HCT116 (cell line): Measurements from ENCODE around the gene KCNIP4. TPM values are rescaled to one million over a fixed set of nuclear protein-coding genes. Genes with fewer than 3 reads are reported as not detected.

Source experiments
- ATAC-seq: fragments of 200-7000 bp; cut with Tn5 transposase; 2 replicates; pipeline ENCODE4 v1.9.1; 2020; ENCODE audit warnings: mild to moderate bottlenecking, moderate library complexity
- BruUV-seq: library from RNA; stranded (reverse); fragments of 400-500 nt; replicated peaks from 2 replicates; lab custom pipeline; 2021; lab: Mats Ljungman, UMichigan
- CTCF ChIA-PET: fragments of 300-600 bp; sonication (Branson Sonifier 250); formaldehyde crosslinking; loops from one replicate; lab custom pipeline; 2021; ENCODE audit warnings: antibody characterized with exemption; lab: Charles Lee
- POLR2A ChIA-PET: fragments of 300-600, 350-600 bp; sonication (Branson Sonifier 250); formaldehyde crosslinking; loops from one replicate; lab custom pipeline; 2021; ENCODE audit warnings: antibody characterized with exemption; lab: Charles Lee
- RAD21 ChIA-PET, 2 experiments: fragments of 300-600 bp; sonication (Branson Sonifier 250); formaldehyde crosslinking; loops; one replicate each; lab custom pipeline; 2023; ENCODE audit warnings: low total read pairs in 2 of 2; ENCODE audit not compliant: uncharacterized antibody in 2 of 2, unreplicated experiment in 2 of 2, low non-redundant PET in 1 of 2; lab: Charles Lee
- DNase-seq: peaks from one replicate; pipeline ENCODE4 v3.0.0-alpha.2; 2010; ENCODE audit warnings: low read depth, low spot score
- H2AFZ ChIP-seq: fragments of 200-600 bp; shearing (Covaris generic), sonication (generic); 2 replicates; pipeline ENCODE4 v1.6.1; 2017; ENCODE audit warnings: low read depth, mixed run types, mixed read lengths, antibody characterized with exemption, low read length; ENCODE audit not compliant: poor library complexity, severe bottlenecking
- H3K27ac ChIP-seq: 2 replicates; pipeline ENCODE4 v1.5.1; 2012; ENCODE audit warnings: low read depth, low read length
- H3K27me3 ChIP-seq: fragments of 200-600 bp; sonication (generic); 2 replicates; pipeline ENCODE4 v1.6.1; 2016; ENCODE audit warnings: mixed run types, low read length, mixed read lengths; ENCODE audit not compliant: insufficient read depth
- H3K36me3 ChIP-seq, 2 experiments: fragments of 200-500 bp in 1 of 2; fragments of 200-600 bp in 1 of 2; sonication (Bioruptor generic) in 1 of 2; sonication (generic) in 1 of 2; 2 replicates each; pipeline versions ENCODE4 v1.5.1 to v1.6.1; 2014 to 2016; ENCODE audit warnings: low read length in 2 of 2, inconsistent platforms in 1 of 2, mixed read lengths in 1 of 2, mixed run types in 1 of 2; ENCODE audit not compliant: insufficient read depth in 2 of 2, control insufficient read depth in 1 of 2
- H3K4me1 ChIP-seq, 2 experiments: fragments of 200-600 bp in 1 of 2; sonication (generic) in 1 of 2; 2 replicates each; pipeline versions ENCODE4 v1.5.1 to v1.6.1; 2012 to 2017; ENCODE audit warnings: low read length in 2 of 2, inconsistent platforms in 1 of 2, mild to moderate bottlenecking in 1 of 2, mixed read lengths in 1 of 2, mixed run types in 1 of 2, moderate library complexity in 1 of 2; ENCODE audit not compliant: insufficient read depth in 2 of 2, control insufficient read depth in 1 of 2
- H3K4me2 ChIP-seq: fragments of 200-600 bp; sonication (generic); 2 replicates; pipeline ENCODE4 v1.6.1; 2017; ENCODE audit warnings: mixed run types, low read length, mixed read lengths
- H3K4me3 ChIP-seq, 2 experiments: fragments of 200-600 bp in 1 of 2; sonication (generic) in 1 of 2; replicated peaks in 1 of 2; 2 replicates each; pipeline ENCODE4 v1.5.1; 2011 to 2016; ENCODE audit warnings: low read length in 2 of 2, control low read depth in 1 of 2, low read depth in 1 of 2, mild to moderate bottlenecking in 1 of 2, mixed read lengths in 1 of 2, mixed run types in 1 of 2
- H3K79me2 ChIP-seq: fragments of 200-600 bp; sonication (generic); 2 replicates; pipeline ENCODE4 v1.6.1; 2017; ENCODE audit warnings: mild to moderate bottlenecking, mixed run types, low read length, moderate library complexity, mixed read lengths; ENCODE audit not compliant: insufficient read depth
- H3K9ac ChIP-seq: fragments of 200-600 bp; sonication (generic); 2 replicates; pipeline ENCODE4 v1.6.1; 2016; ENCODE audit warnings: low read length, mixed read lengths
- H3K9me2 ChIP-seq: fragments of 200-600 bp; sonication (generic), shearing (Covaris generic); 2 replicates; pipeline ENCODE4 v1.6.1; 2017; ENCODE audit warnings: mixed run types, mild to moderate bottlenecking, moderate library complexity; ENCODE audit not compliant: insufficient read depth
- H3K9me3 ChIP-seq, 2 experiments: fragments of 200-500 bp in 1 of 2; fragments of 200-600 bp in 1 of 2; sonication (Bioruptor generic) in 1 of 2; sonication (generic) in 1 of 2; 2 replicates each; pipeline ENCODE4 v1.6.1; 2014 to 2017; ENCODE audit warnings: low read length in 2 of 2, mixed read lengths in 2 of 2, inconsistent platforms in 1 of 2, low read depth in 1 of 2, mild to moderate bottlenecking in 1 of 2, mixed run types in 1 of 2, moderate library complexity in 1 of 2; ENCODE audit not compliant: control insufficient read depth in 1 of 2, insufficient read depth in 1 of 2
- H4K20me1 ChIP-seq: fragments of 200-600 bp; sonication (generic), shearing (Covaris generic); 2 replicates; pipeline ENCODE4 v1.6.1; 2017; ENCODE audit warnings: mixed run types, mild to moderate bottlenecking, moderate library complexity; ENCODE audit not compliant: insufficient read depth
- CBX3 ChIP-seq: IDR thresholded peaks from 2 replicates; pipeline ENCODE4 v1.6.1; 2012; ENCODE audit warnings: low read depth
- CEBPB ChIP-seq: IDR thresholded peaks from 2 replicates; pipeline ENCODE4 v1.6.1; 2012; ENCODE audit warnings: low read depth
- EGR1 ChIP-seq: IDR thresholded peaks from 2 replicates; pipeline ENCODE4 v1.6.1; 2012; ENCODE audit warnings: low read depth
- EZH2 ChIP-seq: fragments of 200-600 bp; sonication (generic); IDR thresholded peaks from 2 replicates; pipeline ENCODE4 v1.6.1; 2017; ENCODE audit warnings: antibody characterized with exemption, mixed run types
- EZH2phosphoT487 ChIP-seq: fragments of 200-600 bp; IDR thresholded peaks from 2 replicates; pipeline ENCODE4 v1.6.1; 2018; ENCODE audit warnings: antibody characterized with exemption, borderline replicate concordance
- FOSL1 ChIP-seq: IDR thresholded peaks from 2 replicates; pipeline ENCODE4 v1.6.1; 2012; ENCODE audit warnings: low read depth
- POLR2A ChIP-seq: IDR thresholded peaks from 2 replicates; pipeline ENCODE4 v1.7.0; 2011; ENCODE audit warnings: borderline replicate concordance; ENCODE audit not compliant: insufficient read depth, insufficient read length; ENCODE audit errors: extremely low read depth
- RAD21 ChIP-seq: IDR thresholded peaks from 2 replicates; pipeline ENCODE4 v1.6.1; 2012; ENCODE audit warnings: low read depth, mild to moderate bottlenecking
- SIN3A ChIP-seq: IDR thresholded peaks from 2 replicates; pipeline ENCODE4 v1.6.1; 2012; ENCODE audit warnings: low read depth
- SP1 ChIP-seq: IDR thresholded peaks from 2 replicates; pipeline ENCODE4 v1.6.1; 2012; ENCODE audit warnings: low read depth
- SRF ChIP-seq: IDR thresholded peaks from 2 replicates; pipeline ENCODE4 v1.6.1; 2012; ENCODE audit warnings: low read depth
- TCF7L2 ChIP-seq: IDR thresholded peaks from 2 replicates; pipeline ENCODE4 v1.7.0; 2011; ENCODE audit warnings: borderline replicate concordance, inconsistent platforms; ENCODE audit not compliant: insufficient read depth, insufficient read length; ENCODE audit errors: extremely low read depth
- ZFX ChIP-seq: fragments of 450-650 bp; IDR thresholded peaks from 2 replicates; pipeline ENCODE4 v1.6.1; 2017
- intact Hi-C: fragments of 100-400 bp; cut with micrococcal nuclease; formaldehyde crosslinking; loops from 2 replicates; pipeline ENCODE4 v1.10.0; 2022
- total RNA-seq: library from RNA; stranded (reverse); gene quantifications from one replicate; pipeline ENCODE4 v1.2.1, GENCODE V29; 2021; ENCODE audit not compliant: unreplicated experiment
- TF ChIP-seq, protein P1 (sequence below), 3 experiments: fragments of 200-600 bp in 1 of 3; sonication (generic) in 1 of 3; IDR thresholded peaks in 2 of 3; conservative IDR thresholded peaks in 1 of 3; 2 replicates each; pipeline ENCODE4 v1.5.1; 2012 to 2017; ENCODE audit warnings: low read depth in 2 of 3, low read length in 2 of 3, antibody characterized with exemption in 1 of 3, borderline replicate concordance in 1 of 3, control low read depth in 1 of 3, mild to moderate bottlenecking in 1 of 3, mixed read lengths in 1 of 3, mixed run types in 1 of 3, moderate library complexity in 1 of 3; ENCODE audit not compliant: insufficient read depth in 1 of 3
- TF ChIP-seq, protein P2 (sequence below): IDR thresholded peaks from 2 replicates; pipeline ENCODE4 v1.6.1; 2011; ENCODE audit warnings: mild to moderate bottlenecking, low read length, moderate library complexity; ENCODE audit not compliant: insufficient replicate concordance; ENCODE audit errors: extremely low read depth
- TF ChIP-seq, protein P3 (sequence below): IDR thresholded peaks from 2 replicates; pipeline ENCODE4 v1.6.1; 2012
- TF ChIP-seq, protein P4 (sequence below): IDR thresholded peaks from 2 replicates; pipeline ENCODE4 v1.6.1; 2012; ENCODE audit warnings: low read depth

KCNIP4 gene
- total RNA-seq, 1 experiment from 2014 or later: not detected

DNA sequence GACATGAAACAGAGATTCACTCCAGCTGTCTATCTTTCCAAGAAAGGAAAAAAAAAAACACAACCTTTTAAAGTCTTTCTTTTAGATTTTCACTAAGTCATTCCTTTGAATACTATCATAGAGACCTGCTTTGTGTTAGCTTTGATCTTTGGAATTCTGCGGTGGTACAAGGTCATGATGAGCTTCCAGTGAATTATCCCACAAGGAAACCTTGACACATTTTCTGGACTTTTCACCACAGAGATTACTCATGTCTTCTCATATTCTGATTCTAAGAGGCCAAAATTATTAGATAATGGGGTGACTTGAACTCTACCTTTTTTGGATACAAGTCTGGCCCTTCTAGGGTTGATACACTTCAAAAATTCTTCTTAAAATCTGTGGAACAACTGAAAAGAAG, 1046.7 kb downstream of the KCNIP4 start:
- Histone ChIP-seq H3K79me2 (no peaks in the 10 kb centered on the region), H3K9me2 (no peaks in the 10 kb centered on the region), H3K9ac (no peak overlapping the region), H2AFZ (no peak overlapping the region)
- RAD21 ChIA-PET: no interaction called here
- no peak for TF ChIP-seq EZH2
- TF ChIP-seq, protein P1, sequence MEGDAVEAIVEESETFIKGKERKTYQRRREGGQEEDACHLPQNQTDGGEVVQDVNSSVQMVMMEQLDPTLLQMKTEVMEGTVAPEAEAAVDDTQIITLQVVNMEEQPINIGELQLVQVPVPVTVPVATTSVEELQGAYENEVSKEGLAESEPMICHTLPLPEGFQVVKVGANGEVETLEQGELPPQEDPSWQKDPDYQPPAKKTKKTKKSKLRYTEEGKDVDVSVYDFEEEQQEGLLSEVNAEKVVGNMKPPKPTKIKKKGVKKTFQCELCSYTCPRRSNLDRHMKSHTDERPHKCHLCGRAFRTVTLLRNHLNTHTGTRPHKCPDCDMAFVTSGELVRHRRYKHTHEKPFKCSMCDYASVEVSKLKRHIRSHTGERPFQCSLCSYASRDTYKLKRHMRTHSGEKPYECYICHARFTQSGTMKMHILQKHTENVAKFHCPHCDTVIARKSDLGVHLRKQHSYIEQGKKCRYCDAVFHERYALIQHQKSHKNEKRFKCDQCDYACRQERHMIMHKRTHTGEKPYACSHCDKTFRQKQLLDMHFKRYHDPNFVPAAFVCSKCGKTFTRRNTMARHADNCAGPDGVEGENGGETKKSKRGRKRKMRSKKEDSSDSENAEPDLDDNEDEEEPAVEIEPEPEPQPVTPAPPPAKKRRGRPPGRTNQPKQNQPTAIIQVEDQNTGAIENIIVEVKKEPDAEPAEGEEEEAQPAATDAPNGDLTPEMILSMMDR (IDR thresholded peaks at IDR 0.05 in 2 of 3, conservative IDR thresholded peaks at IDR 0.05 in 1 of 3; ENCODE audit: borderline replicate concordance in 1 of 3, insufficient read depth in 1 of 3, low read depth in 2 of 3, low read length in 2 of 3): no peak
- TF ChIP-seq TCF7L2: no peak
- TF ChIP-seq, protein P2, sequence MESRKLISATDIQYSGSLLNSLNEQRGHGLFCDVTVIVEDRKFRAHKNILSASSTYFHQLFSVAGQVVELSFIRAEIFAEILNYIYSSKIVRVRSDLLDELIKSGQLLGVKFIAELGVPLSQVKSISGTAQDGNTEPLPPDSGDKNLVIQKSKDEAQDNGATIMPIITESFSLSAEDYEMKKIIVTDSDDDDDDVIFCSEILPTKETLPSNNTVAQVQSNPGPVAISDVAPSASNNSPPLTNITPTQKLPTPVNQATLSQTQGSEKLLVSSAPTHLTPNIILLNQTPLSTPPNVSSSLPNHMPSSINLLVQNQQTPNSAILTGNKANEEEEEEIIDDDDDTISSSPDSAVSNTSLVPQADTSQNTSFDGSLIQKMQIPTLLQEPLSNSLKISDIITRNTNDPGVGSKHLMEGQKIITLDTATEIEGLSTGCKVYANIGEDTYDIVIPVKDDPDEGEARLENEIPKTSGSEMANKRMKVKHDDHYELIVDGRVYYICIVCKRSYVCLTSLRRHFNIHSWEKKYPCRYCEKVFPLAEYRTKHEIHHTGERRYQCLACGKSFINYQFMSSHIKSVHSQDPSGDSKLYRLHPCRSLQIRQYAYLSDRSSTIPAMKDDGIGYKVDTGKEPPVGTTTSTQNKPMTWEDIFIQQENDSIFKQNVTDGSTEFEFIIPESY: no peak
- no peak for TF ChIP-seq CEBPB
- no peak for TF ChIP-seq EGR1
- TF ChIP-seq SRF: no peak
- TF ChIP-seq, protein P3, sequence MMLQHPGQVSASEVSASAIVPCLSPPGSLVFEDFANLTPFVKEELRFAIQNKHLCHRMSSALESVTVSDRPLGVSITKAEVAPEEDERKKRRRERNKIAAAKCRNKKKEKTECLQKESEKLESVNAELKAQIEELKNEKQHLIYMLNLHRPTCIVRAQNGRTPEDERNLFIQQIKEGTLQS: no peak
- no peak for TF ChIP-seq POLR2A
- TF ChIP-seq CBX3: no peak
- TF ChIP-seq SIN3A: no peak
- TF ChIP-seq EZH2phosphoT487: no peak
- TF ChIP-seq, protein P4, sequence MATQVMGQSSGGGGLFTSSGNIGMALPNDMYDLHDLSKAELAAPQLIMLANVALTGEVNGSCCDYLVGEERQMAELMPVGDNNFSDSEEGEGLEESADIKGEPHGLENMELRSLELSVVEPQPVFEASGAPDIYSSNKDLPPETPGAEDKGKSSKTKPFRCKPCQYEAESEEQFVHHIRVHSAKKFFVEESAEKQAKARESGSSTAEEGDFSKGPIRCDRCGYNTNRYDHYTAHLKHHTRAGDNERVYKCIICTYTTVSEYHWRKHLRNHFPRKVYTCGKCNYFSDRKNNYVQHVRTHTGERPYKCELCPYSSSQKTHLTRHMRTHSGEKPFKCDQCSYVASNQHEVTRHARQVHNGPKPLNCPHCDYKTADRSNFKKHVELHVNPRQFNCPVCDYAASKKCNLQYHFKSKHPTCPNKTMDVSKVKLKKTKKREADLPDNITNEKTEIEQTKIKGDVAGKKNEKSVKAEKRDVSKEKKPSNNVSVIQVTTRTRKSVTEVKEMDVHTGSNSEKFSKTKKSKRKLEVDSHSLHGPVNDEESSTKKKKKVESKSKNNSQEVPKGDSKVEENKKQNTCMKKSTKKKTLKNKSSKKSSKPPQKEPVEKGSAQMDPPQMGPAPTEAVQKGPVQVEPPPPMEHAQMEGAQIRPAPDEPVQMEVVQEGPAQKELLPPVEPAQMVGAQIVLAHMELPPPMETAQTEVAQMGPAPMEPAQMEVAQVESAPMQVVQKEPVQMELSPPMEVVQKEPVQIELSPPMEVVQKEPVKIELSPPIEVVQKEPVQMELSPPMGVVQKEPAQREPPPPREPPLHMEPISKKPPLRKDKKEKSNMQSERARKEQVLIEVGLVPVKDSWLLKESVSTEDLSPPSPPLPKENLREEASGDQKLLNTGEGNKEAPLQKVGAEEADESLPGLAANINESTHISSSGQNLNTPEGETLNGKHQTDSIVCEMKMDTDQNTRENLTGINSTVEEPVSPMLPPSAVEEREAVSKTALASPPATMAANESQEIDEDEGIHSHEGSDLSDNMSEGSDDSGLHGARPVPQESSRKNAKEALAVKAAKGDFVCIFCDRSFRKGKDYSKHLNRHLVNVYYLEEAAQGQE: no peak
- no peak for TF ChIP-seq SP1
- no peak for TF ChIP-seq RAD21
- TF ChIP-seq FOSL1: no peak
- no peak for TF ChIP-seq ZFX
- TF ChIP-seq, all 23 proteins: peak for 0
- H3K36me3 ChIP-seq: no peaks in the 10 kb centered on the region
- no peak overlapping the region for H3K27ac ChIP-seq
- ChIA-PET CTCF (no interaction called here), POLR2A (no interaction called here)
- intact Hi-C loops: no loop called here
- ATAC-seq (no peak), DNase-seq (no peak)
- H3K4me2 ChIP-seq: no peak overlapping the region
- H3K4me3 ChIP-seq: no peak overlapping the region
- no TSS peak for BruUV-seq
- H3K9me3 ChIP-seq: no peaks in the 10 kb centered on the region
- no peaks in the 10 kb centered on the region for H4K20me1 ChIP-seq
- H3K4me1 ChIP-seq: no peaks in the 10 kb centered on the region
- no peaks in the 10 kb centered on the region for H3K27me3 ChIP-seq
